Measurements from ENCODE around the gene PRRT4.
A peak's percentile ranks its signal among the peaks of the same experiment; 100 is the strongest.

The PRRT4 gene

DNA sequence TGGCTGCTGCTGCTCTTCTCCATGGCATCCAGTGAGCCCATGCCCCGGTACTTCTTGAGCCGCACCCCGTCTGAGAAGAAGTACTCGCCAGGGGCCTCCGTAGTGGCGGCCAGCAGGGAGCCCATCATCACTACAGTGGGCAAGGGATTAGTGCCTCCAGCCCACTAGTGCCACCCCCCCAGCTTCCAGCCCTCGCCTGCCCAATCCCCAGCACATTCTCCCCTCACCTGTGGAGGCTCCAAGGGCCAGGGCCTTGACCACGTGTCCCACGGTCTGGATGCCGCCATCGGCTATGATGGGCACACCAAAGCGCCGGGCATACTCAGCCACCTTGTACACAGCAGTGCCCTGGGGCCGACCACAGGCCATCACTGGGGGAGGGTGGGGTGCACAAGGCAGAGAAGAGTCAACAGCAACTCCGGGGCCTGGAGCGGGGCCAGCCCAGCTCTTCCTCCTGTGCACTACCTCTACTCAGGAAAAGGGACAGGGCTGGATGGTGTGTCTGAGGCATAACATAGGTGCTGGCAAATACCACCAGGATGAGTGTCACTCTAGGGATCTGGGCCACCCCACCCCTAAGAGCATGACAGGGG is 33.5 kb upstream of the PRRT4 start:
- TF ChIP-seq, protein P1, sequence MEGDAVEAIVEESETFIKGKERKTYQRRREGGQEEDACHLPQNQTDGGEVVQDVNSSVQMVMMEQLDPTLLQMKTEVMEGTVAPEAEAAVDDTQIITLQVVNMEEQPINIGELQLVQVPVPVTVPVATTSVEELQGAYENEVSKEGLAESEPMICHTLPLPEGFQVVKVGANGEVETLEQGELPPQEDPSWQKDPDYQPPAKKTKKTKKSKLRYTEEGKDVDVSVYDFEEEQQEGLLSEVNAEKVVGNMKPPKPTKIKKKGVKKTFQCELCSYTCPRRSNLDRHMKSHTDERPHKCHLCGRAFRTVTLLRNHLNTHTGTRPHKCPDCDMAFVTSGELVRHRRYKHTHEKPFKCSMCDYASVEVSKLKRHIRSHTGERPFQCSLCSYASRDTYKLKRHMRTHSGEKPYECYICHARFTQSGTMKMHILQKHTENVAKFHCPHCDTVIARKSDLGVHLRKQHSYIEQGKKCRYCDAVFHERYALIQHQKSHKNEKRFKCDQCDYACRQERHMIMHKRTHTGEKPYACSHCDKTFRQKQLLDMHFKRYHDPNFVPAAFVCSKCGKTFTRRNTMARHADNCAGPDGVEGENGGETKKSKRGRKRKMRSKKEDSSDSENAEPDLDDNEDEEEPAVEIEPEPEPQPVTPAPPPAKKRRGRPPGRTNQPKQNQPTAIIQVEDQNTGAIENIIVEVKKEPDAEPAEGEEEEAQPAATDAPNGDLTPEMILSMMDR (IDR thresholded peaks at IDR 0.05) = no peak
- Histone ChIP-seq H3K27ac (no peak overlapping the region), H3K9me3 (no peaks in the 10 kb centered on the region), H3K4me3 (ENCODE audit: low read depth in 1 of 2, low read length in 1 of 2) (no peak overlapping the region), H3K27me3 (no peaks in the 10 kb centered on the region), H3K4me1 (ENCODE audit: control insufficient read depth in 1 of 2, insufficient read depth in 1 of 2, low read depth in 1 of 2, low read length in 1 of 2) (peaks cover 0 to 7% of the 10 kb centered on the region in 2 experiments), H3K36me3 (peaks cover 89% of the 10 kb centered on the region)

DNA sequence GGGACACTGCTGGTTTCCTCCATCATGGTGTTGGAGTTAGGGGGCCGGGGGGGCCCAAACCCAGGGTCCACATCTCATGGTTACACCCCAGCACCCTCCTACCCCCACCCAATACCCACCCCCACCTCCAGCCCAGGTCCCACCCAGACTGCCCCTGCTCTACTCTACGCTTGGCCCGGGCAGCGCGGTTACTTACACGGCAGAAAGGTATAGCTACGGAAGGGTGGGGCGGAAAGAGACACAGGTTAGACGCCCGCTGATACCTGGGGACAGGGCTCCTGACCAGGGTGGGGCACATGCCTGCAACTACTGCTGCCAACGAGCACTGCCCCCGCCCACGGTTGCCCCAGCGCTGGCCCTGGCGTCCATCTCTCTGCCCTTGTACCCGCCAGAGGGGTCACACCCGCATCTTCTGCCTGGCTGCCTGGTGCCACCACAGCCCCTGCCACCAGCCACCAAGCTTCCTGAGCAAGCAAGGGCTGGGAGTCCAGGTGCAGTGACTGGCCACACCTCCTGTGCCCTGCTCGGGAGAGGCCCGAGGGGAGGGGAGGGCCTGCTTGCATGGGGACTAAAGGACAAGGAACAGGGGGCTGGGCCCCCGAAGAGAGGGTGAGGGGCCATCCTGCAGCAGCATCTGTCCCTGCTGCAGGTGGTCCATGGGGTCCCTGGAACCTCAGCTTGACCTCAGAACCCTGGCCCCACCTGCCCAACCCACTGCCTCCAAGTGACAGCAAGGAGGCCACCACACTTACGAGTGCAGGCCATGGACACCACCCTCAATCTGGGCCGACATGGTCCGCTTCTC is 32.2 kb upstream of the PRRT4 start:
- no peak overlapping the region for H3K27ac ChIP-seq
- H3K4me3 ChIP-seq (ENCODE audit: low read depth in 1 of 2, low read length in 1 of 2) = no peak overlapping the region
- TF ChIP-seq, protein P1 (IDR thresholded peaks at IDR 0.05) = no peak
- H3K4me1 ChIP-seq (ENCODE audit: control insufficient read depth in 1 of 2, insufficient read depth in 1 of 2, low read depth in 1 of 2, low read length in 1 of 2) = peaks cover 0 to 9% of the 10 kb centered on the region in 2 experiments
- peaks cover 76% of the 10 kb centered on the region for H3K36me3 ChIP-seq
- no peaks in the 10 kb centered on the region for H3K27me3 ChIP-seq
- H3K9me3 ChIP-seq = no peaks in the 10 kb centered on the region

DNA sequence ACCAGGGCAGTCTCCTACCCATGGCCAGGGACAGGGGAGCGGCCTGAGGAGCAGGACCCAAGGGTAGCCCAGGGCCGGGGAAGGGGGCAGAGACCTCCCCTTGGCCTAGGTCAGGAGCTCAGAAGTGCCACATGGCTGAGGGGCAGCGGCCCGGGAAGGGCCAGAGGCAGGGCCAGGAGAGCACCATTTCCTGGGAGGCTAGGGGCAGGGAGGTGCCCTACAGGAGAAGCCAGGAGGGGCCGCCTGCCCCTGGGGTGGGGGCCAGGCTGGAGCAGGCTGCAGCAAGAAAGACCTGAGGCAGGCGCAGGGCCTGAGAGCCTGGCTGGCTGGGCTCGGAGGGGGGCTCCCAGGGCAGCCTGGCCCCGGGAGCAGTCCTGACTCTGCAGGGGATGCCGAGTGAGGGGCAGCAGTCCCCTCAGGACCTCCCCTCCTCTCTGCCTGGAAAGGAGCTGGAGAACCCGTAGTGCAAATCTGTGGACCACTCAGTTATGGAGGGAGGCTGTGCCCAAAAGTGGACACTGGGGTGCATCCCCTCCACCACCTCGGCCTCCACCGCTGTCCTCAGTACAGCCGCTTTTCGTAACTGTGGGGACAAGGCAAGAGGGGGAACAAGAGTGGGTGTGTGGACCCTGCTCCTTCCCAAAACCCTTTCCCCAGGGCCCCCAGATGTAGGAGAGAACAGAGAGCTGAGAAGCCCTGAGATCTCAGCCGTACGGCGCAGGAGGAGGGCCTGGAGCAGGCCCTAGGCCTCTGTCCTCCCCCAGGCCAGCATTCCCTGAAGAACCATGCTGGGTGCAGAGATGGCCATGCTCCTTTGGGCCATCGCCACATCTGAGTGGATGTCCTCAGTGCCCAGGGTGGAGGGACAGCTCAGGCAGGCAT is 31.2 kb upstream of the PRRT4 start:
- Histone ChIP-seq H3K9me3 (no peaks in the 10 kb centered on the region), H3K27ac (no peak overlapping the region), H3K4me1 (ENCODE audit: control insufficient read depth in 1 of 2, insufficient read depth in 1 of 2, low read depth in 1 of 2, low read length in 1 of 2) (peaks cover 10 to 20% of the 10 kb centered on the region in 2 experiments), H3K36me3 (peaks cover 66% of the 10 kb centered on the region), H3K4me3 (ENCODE audit: low read depth in 1 of 2, low read length in 1 of 2) (no peak overlapping the region), H3K27me3 (no peaks in the 10 kb centered on the region)
- TF ChIP-seq, protein P1 (IDR thresholded peaks at IDR 0.05) = no peak

DNA sequence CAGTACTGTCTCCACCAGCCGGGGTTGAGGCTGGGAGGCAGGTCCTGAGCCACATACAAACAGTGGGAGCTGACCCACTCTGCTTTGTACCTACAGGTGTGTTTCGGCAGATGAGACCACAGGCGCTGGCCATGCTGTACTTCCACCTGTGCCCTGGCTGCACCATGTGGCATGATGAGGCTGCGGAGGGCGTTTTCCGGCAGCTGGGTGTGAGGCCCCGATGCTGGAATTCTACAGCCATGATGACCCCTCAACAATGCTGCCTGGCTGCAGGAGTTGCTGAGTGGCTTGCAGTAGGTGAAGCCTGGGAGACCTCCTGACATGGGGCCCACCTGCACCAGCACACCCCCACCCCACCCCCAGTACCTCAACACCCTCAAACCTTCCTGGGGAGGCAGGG is 30.3 kb upstream of the PRRT4 start:
- Histone ChIP-seq H3K4me3 (ENCODE audit: low read depth in 1 of 2, low read length in 1 of 2) (no peak overlapping the region), H3K9me3 (no peaks in the 10 kb centered on the region)

More for the DNA sequence above, 30.3 kb upstream of the PRRT4 start:
- TF ChIP-seq, protein P1 (IDR thresholded peaks at IDR 0.05) = no peak
- Histone ChIP-seq H3K27me3 (no peaks in the 10 kb centered on the region), H3K36me3 (peaks cover 57% of the 10 kb centered on the region), H3K4me1 (ENCODE audit: control insufficient read depth in 1 of 2, insufficient read depth in 1 of 2, low read depth in 1 of 2, low read length in 1 of 2) (peaks cover 16 to 26% of the 10 kb centered on the region in 2 experiments), H3K27ac (peak overlapping the region; percentile 69)

All from neutrophil (primary cell).